Raji (cell line): ENCODE measurements around the gene MYH7.

Experiments
- POLR2A ChIP-seq: IDR thresholded peaks from 2 replicates; pipeline ENCODE4 v1.6.1; 2011; ENCODE audit warnings: low read depth, low read length, control low read depth; ENCODE audit not compliant: insufficient read depth

MYH7 gene

DNA sequence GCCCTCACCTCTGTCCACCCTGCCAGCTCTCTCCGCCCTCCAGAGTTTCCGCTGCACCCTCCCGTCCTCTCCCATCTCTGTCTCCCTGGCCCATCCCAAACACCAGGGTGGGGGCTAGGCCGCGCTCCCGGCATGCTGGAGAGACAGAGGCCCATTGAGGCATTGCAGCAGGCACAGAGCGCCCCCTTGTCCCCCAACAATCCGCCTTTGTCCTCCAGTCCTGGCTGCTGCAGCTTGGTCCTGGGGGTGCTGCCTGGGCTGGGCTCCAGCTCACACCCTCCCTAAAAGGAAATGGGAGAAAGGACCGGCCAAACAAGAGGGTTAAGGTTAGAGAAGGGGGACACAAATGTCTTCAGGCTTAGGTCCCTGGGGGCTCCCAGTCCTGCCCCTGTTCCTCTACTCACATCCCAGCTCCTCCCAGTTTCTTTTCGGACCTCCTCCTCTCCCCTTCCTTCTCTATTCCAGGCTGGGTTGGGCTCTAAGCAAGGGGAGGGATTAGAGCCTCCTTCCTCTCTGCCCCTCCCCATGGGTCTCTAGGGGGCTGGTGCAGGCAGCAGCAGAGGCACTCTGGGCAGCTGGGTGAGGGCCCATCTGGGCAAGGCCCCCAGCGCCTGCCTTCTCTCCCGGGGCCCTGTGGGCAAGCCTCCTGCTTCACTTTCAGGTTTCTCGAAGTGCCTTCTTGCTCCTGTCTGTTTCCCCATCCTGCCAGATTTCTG lies 58.8 kb downstream of the MYH7 start, which contains the start of gene CMTM5:
Gene CMTM5 (plus strand): TSS at position 565 of the 716 bp plus-strand sequence. CDS start 206 bp downstream, outside the sequence.
- no peak for TF ChIP-seq POLR2A

GRCh38 chr14:23375527-23376251 lies 59.8 kb downstream of the MYH7 start:
- TF ChIP-seq POLR2A, result no peak

- TF ChIP-seq POLR2A, result no peak
Measured at GRCh38 chr14:23373041-23373440, 62.4 kb downstream of the MYH7 start.

GRCh38 chr14:23372509-23372908 lies 63.0 kb downstream of the MYH7 start, which contains the start of gene IL25:
IL25 (plus strand) TSS chr14:23372809.
- no peak for TF ChIP-seq POLR2A

- TF ChIP-seq POLR2A, result no peak
Measured at GRCh38 chr14:23371865-23372264, 63.6 kb downstream of the MYH7 start.

GRCh38 chr14:23370221-23370620 lies 65.2 kb downstream of the MYH7 start:
- TF ChIP-seq POLR2A, result no peak

GRCh38 chr14:23366426-23366921 lies 69.0 kb downstream of the MYH7 start:
- TF ChIP-seq POLR2A, result no peak

DNA sequence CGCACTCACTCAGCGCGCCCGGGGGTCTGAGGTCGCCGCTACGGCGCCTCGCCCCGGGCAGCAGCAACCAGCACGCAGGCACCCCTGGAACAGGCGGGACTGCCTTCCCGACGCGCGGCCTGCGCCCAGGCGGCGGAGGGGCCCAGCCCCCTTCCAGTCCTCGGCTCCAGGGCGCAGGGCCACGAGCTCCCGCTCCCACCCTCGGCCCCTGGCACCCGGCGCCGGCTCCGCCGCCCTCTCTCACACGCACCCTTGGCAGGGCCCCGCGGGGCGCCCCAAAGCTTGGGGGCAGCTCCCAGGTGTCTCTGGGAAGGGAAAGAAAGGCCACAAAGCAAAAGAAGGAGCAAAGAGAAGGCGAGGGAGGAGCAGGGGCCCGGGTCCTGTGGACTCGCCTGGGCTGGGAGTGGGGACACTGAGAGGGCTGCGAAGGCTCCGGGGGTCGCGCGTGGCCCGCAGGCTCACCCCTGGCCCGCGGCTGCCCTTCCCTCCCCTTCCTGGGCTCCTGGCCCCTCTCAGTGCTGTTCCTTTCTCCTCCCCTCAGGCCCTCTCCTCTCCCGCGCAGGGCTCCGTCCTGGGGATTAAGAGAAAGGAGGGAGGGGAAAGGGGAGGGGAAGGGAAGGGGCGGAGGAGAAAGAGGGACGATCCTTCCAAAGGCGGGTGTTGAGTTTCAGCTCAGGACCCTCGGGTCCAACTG lies 69.6 kb downstream of the MYH7 start:
- no peak for TF ChIP-seq POLR2A

DNA sequence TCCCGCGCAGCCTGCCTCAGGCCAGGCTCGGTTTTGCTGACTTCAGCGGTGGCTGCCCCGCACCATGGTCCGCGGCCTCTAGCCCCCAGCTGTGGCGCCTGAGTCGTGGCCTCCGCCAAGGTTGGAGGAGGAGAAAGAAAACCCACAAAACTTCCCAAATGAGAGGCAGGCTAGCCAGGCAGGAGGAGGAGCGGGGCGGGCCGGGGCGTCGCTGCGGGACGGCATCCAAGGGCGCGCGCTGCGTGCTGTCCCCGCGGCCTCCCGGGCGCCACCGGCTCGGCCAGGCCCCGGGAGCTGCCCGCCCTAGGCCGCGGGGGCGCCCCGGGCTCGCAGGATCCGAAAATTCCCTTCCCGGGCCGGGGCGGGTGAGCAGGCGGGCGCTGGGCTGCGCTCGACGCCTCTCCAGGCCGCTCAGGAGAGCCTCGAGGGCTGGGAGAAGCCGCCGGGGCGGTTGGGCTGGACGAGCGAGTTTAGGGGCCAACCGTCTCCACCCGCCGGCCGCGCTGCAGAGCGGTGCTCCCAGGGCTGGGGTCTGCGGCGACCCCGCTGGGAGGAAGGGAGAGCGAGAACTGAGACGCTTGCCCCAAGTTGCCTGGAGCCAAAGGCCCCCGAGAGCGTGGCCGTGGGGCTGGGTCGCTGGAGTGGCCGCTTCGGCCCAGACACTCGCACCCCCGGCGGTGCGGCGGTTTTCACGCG lies 70.3 kb downstream of the MYH7 start, which contains the start of gene EFS:
Gene EFS (minus strand): TSS at position 137 of the 696 bp plus-strand sequence. CDS start 147 bp downstream, outside the sequence.
- TF ChIP-seq POLR2A, result no peak

- no peak for TF ChIP-seq POLR2A
Measured at GRCh38 chr14:23364164-23365035, 71.1 kb downstream of the MYH7 start.
